Activated T-helper 17 cell treated with anti-CD3 and anti-CD28 coated beads, Interleukin-2, amount 50 U/mL, for 72 hours (primary cell): ENCODE data around the gene KCNAB1. TPM values are rescaled to one million over a fixed set of nuclear protein-coding genes. Genes with fewer than 3 reads are reported as not detected.
A peak's percentile ranks its signal among the peaks of the same experiment; 100 is the strongest.

Experiments
- ATAC-seq: fragments of 150-1000 bp; cut with Tn5 transposase; replicated peaks from 2 replicates; pipeline ENCODE4 v1.10.0; 2021; ENCODE audit warnings: mild to moderate bottlenecking, moderate library complexity
- H3K27ac Mint-ChIP-seq: one replicate; pipeline ENCODE4 v1.8.0; 2022; ENCODE audit warnings: mixed read lengths
- H3K27me3 Mint-ChIP-seq: one replicate; pipeline ENCODE4 v1.8.0; 2022; ENCODE audit warnings: mixed read lengths
- H3K36me3 Mint-ChIP-seq: one replicate; pipeline ENCODE4 v1.8.0; 2022; ENCODE audit warnings: low read depth, mild to moderate bottlenecking, mixed read lengths
- H3K4me1 Mint-ChIP-seq: one replicate; pipeline ENCODE4 v1.8.0; 2022; ENCODE audit warnings: mixed read lengths
- H3K4me3 Mint-ChIP-seq: one replicate; pipeline ENCODE4 v1.8.0; 2022; ENCODE audit warnings: mild to moderate bottlenecking, mixed read lengths
- H3K9me3 Mint-ChIP-seq: one replicate; pipeline ENCODE4 v1.8.0; 2022; ENCODE audit warnings: mixed read lengths
- total RNA-seq, 2 donors: library from RNA; stranded (reverse); gene quantifications; one replicate each; pipeline ENCODE4 v1.2.3, GENCODE V29; 2022

KCNAB1 gene
- total RNA-seq, 2 donors from 2014 or later = not detected

DNA sequence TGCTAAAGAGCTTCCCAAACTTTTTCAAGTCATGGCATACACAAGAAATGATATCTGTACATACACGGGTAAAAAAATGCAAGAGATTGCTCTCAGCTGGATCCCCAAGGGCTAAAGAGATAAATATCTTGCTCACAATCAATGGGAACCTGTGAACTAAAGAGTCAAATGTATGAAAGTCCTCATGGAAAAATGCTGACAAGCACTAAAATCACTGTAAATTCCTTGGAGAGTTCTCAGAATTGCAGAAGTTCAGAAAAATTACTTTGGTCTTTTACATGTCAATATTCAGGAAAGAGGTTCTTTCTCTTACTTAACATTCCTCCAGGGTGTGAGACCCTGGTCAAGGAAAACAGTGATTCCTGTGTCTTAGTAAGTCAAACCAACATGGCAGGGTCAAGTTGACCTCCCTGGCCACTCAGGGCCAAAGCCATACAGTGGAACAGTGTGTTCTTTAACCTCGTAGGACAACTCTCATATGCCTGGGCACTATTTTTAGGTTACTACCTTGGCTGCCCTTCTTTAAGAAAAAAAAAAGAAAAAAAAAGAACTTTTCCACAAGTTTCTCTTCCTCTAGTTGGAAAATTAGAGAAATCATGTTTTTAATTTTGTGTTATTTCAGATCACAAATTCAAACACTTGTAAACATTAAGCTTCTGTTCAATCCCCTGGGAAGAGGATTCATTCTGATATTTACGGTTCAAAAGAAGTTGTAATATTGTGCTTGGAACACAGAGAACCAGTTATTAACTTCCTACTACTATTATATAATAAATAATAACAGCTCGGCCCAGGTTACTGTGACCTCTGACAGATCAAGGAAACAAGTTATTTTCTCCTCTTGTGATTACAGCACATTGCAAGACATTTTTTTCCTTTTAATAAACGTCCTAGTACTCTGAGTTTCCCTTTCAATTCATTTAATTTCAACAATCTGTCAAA is 422.0 kb downstream of the KCNAB1 start:
- ATAC-seq = no peak
- H3K4me3 Mint-ChIP-seq = no peak overlapping the region
- no peak overlapping the region for H3K27ac Mint-ChIP-seq
- no peaks in the 10 kb centered on the region for H3K9me3 Mint-ChIP-seq
- peaks cover 11% of the 10 kb centered on the region for H3K4me1 Mint-ChIP-seq
- peaks cover 96% of the 10 kb centered on the region for H3K36me3 Mint-ChIP-seq
- H3K27me3 Mint-ChIP-seq = no peaks in the 10 kb centered on the region

GRCh38 chr3:156543043-156543555 is 422.7 kb downstream of the KCNAB1 start:
- H3K27ac Mint-ChIP-seq = no peak overlapping the region

GRCh38 chr3:156547637-156548036 is 427.3 kb downstream of the KCNAB1 start:
- H3K4me3 Mint-ChIP-seq = no peak overlapping the region
- peaks cover 100% of the 10 kb centered on the region for H3K36me3 Mint-ChIP-seq
- no peaks in the 10 kb centered on the region for H3K27me3 Mint-ChIP-seq
- H3K27ac Mint-ChIP-seq = peak overlapping the region; percentile 63
- H3K4me1 Mint-ChIP-seq = peaks cover 36% of the 10 kb centered on the region
- no peak for ATAC-seq
- H3K9me3 Mint-ChIP-seq = no peaks in the 10 kb centered on the region

More at GRCh38 chr3:156543043-156543555, 422.7 kb downstream of the KCNAB1 start:
- no peaks in the 10 kb centered on the region for H3K9me3 Mint-ChIP-seq
- no peaks in the 10 kb centered on the region for H3K27me3 Mint-ChIP-seq
- ATAC-seq = no peak
- peaks cover 13% of the 10 kb centered on the region for H3K4me1 Mint-ChIP-seq
- peaks cover 99% of the 10 kb centered on the region for H3K36me3 Mint-ChIP-seq
- no peak overlapping the region for H3K4me3 Mint-ChIP-seq

- Mint-ChIP-seq H3K4me1 (peaks cover 36% of the 10 kb centered on the region), H3K4me3 (no peak overlapping the region), H3K9me3 (no peaks in the 10 kb centered on the region), H3K27me3 (no peaks in the 10 kb centered on the region), H3K36me3 (peaks cover 100% of the 10 kb centered on the region), H3K27ac (peak overlapping the region; percentile 63)
- no peak for ATAC-seq
Observed at GRCh38 chr3:156548041-156548687, 427.8 kb downstream of the KCNAB1 start.

DNA sequence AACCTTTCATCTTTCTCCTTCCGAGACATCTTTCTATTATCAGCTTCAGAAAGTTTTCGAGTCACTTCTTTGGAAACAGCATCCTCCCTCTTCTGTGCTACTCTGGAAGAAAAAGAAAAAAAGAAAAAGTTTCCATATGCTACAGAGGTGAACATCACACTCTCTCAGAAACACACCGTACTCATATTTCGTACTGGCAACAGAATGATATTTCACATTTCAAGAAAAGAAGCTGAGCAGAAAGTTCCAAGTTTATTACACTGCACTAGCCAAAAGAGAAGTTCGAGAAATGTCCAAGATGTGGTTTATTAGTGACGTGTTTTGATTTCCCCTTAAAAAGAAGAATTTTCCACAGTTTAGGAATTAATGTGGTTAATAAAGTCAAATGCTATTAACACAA is 428.5 kb downstream of the KCNAB1 start:
- Mint-ChIP-seq H3K4me1 (peaks cover 36% of the 10 kb centered on the region), H3K27ac (no peak overlapping the region), H3K27me3 (no peaks in the 10 kb centered on the region), H3K9me3 (no peaks in the 10 kb centered on the region), H3K4me3 (no peak overlapping the region), H3K36me3 (peaks cover 96% of the 10 kb centered on the region)
- no peak for ATAC-seq

DNA sequence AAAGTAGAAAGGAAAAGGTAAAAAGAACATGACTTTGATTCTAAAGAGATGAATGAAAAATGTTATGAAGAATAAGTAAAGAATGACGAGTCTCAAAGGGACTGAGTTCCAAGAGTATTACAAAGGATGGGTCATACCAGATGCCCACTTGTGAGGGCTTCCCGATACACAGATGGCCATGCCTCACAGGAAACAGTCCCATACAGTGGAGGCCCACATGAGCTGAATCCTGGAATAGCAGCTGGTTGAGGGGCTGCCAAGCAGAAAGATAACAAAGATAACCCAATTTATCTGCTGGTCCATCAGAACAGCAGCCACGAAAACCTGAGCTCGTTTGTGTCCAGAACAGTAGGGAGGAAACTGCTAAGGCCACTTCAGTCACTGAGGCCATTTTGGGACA is 430.9 kb downstream of the KCNAB1 start:
- no peak for ATAC-seq
- Mint-ChIP-seq H3K27ac (peak overlapping the region; percentile 91), H3K9me3 (no peaks in the 10 kb centered on the region)

GRCh38 chr3:156551746-156552145 is 431.4 kb downstream of the KCNAB1 start:
- H3K9me3 Mint-ChIP-seq = no peaks in the 10 kb centered on the region
- peak overlapping the region; percentile 91 for H3K27ac Mint-ChIP-seq
- H3K36me3 Mint-ChIP-seq = peaks cover 75% of the 10 kb centered on the region
- H3K4me3 Mint-ChIP-seq = peak overlapping the region; percentile 87
- ATAC-seq = no peak
- H3K4me1 Mint-ChIP-seq = peaks cover 37% of the 10 kb centered on the region
- H3K27me3 Mint-ChIP-seq = no peaks in the 10 kb centered on the region

More for the DNA sequence above, 430.9 kb downstream of the KCNAB1 start:
- peak overlapping the region; percentile 87 for H3K4me3 Mint-ChIP-seq
- H3K27me3 Mint-ChIP-seq = no peaks in the 10 kb centered on the region
- peaks cover 40% of the 10 kb centered on the region for H3K4me1 Mint-ChIP-seq
- peaks cover 80% of the 10 kb centered on the region for H3K36me3 Mint-ChIP-seq

DNA sequence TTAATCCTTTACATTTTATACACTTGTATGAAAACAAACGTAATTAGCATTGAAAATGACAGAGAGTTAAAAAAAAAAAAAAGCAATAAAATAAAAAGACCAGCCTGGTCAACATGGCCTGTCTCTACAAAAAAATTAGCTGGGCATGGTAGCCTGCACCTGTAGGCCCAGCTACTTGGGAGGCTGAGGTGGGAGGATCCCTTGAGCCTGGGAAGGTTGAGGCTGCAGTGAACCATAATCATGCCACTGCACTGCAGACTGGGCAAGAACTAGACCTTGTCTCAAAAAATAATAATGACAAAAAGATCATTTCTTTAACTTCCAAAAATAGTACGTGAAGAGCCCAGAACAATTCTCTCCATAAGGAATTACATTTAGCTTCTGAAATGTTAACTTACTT is 432.6 kb downstream of the KCNAB1 start:
- no peaks in the 10 kb centered on the region for H3K27me3 Mint-ChIP-seq
- peak overlapping the region; percentile 91 for H3K27ac Mint-ChIP-seq
- H3K9me3 Mint-ChIP-seq = no peaks in the 10 kb centered on the region
- H3K4me3 Mint-ChIP-seq = peak overlapping the region; percentile 87
- no peak for ATAC-seq
- peaks cover 63% of the 10 kb centered on the region for H3K36me3 Mint-ChIP-seq
- H3K4me1 Mint-ChIP-seq = peaks cover 29% of the 10 kb centered on the region

- ATAC-seq = no peak
- H3K27me3 Mint-ChIP-seq = no peaks in the 10 kb centered on the region
- H3K4me1 Mint-ChIP-seq = peaks cover 29% of the 10 kb centered on the region
- no peaks in the 10 kb centered on the region for H3K9me3 Mint-ChIP-seq
- peaks cover 54% of the 10 kb centered on the region for H3K36me3 Mint-ChIP-seq
- peak overlapping the region; percentile 87 for H3K4me3 Mint-ChIP-seq
- H3K27ac Mint-ChIP-seq = peak overlapping the region; percentile 85
Observed at GRCh38 chr3:156553705-156554356, 433.5 kb downstream of the KCNAB1 start.

DNA sequence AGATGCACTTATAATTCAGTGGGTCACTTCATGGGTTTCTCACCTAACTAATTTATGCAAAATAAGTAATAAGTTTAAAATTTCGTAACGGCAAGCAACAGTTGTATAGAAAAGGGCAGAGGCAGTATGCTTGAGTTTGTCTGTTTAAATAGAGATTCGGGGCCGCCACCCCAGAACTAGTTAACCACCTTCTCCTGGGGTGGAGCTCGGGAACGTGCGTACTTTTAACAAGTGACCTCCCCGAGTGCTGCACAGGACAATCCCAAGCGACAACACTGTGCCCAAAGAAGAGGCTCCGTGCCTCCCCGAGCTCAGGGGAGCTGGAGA is 434.1 kb downstream of the KCNAB1 start:
- no peaks in the 10 kb centered on the region for H3K9me3 Mint-ChIP-seq
- ATAC-seq = no peak
- no peaks in the 10 kb centered on the region for H3K27me3 Mint-ChIP-seq
- peak overlapping the region; percentile 85 for H3K27ac Mint-ChIP-seq
- peaks cover 29% of the 10 kb centered on the region for H3K4me1 Mint-ChIP-seq
- peaks cover 48% of the 10 kb centered on the region for H3K36me3 Mint-ChIP-seq
- H3K4me3 Mint-ChIP-seq = peak overlapping the region; percentile 87

- Mint-ChIP-seq H3K27ac (peak within 1 kb of the TSS; percentile 85), H3K4me1 (peaks cover 29% of the 10 kb centered on the region), H3K4me3 (peak within 1 kb of the TSS; percentile 87), H3K27me3 (no peaks in the 10 kb centered on the region), H3K36me3 (peaks cover 42% of the 10 kb centered on the region), H3K9me3 (no peaks in the 10 kb centered on the region)
- ATAC-seq = peak; percentile 100
Observed at GRCh38 chr3:156554842-156555687, 434.7 kb downstream of the KCNAB1 start, which contains the start of gene SSR3. Gene SSR3, minus strand, starts transcription at chr3:156555117. Its CDS starts 28 bp downstream, at chr3:156555089.

GRCh38 chr3:156558389-156558788 is 438.0 kb downstream of the KCNAB1 start:
- ATAC-seq = no peak
- Mint-ChIP-seq H3K4me3 (no peak overlapping the region), H3K27ac (no peak overlapping the region), H3K36me3 (peaks cover 9% of the 10 kb centered on the region), H3K27me3 (peaks cover 4% of the 10 kb centered on the region), H3K9me3 (no peaks in the 10 kb centered on the region), H3K4me1 (peaks cover 6% of the 10 kb centered on the region)

- ATAC-seq = no peak
- no peak overlapping the region for H3K27ac Mint-ChIP-seq
- H3K4me1 Mint-ChIP-seq = peaks cover 6% of the 10 kb centered on the region
- H3K27me3 Mint-ChIP-seq = peaks cover 10% of the 10 kb centered on the region
- H3K36me3 Mint-ChIP-seq = peaks cover 7% of the 10 kb centered on the region
- H3K9me3 Mint-ChIP-seq = no peaks in the 10 kb centered on the region
- H3K4me3 Mint-ChIP-seq = no peak overlapping the region
Observed at GRCh38 chr3:156559321-156559720, 438.9 kb downstream of the KCNAB1 start.
